Uterus (tissue), 2 donors: Measurements from ENCODE around the gene HSPA12A.

Experiments
- CTCF ChIP-seq, 4 experiments: fragments of 200-600 bp in 2 of 4; fragments of 450-650 bp in 2 of 4; sonication (generic) in 2 of 4; IDR thresholded peaks; one replicate each; pipeline ENCODE4 v1.5.1; 2016 to 2019; ENCODE audit warnings: antibody characterized with exemption in 4 of 4, mild to moderate bottlenecking in 2 of 4, moderate library complexity in 1 of 4
- POLR2A ChIP-seq, 2 donors: fragments of 450-650 bp; IDR thresholded peaks; one replicate each; pipeline ENCODE4 v1.6.1; 2016; ENCODE audit warnings: antibody characterized with exemption in 2 of 2, mild to moderate bottlenecking in 1 of 2, moderate library complexity in 1 of 2

- no peak for TF ChIP-seq CTCF (IDR thresholded peaks at IDR 0.05)
- no peak for TF ChIP-seq POLR2A (IDR thresholded peaks at IDR 0.05)
These were observed 27.9 kb upstream of the HSPA12A start for GRCh38 chr10:116770281-116770680.
